Activated CD8-positive, alpha-beta memory T cell treated with anti-CD3 and anti-CD28 coated beads, Interleukin-2, amount 50 U/mL, for 4 hours (primary cell): ENCODE measurements around the gene C4BPB.

Source experiments
- DNase-seq: peaks from one replicate; pipeline ENCODE4 v3.0.0-alpha.2; 2020

Gene C4BPB

DNA sequence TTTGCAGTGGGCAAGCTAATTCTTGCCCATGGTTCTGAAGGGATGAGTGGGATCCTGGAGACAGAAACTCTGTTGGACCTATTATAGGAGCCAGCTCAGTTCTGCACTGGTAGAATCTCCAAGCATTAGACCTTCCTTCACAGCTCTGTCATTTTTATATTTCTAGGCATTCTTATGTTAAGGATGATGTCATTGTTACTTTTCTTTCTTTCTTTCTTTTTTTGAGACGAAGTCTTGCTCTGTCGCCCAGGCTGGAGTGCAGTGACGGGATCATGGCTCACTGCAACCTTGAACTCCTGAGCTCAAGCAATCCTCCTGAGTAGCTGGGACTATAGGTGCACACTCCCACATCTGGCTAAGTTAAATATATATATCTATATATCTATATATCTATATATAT is 28.1 kb upstream of the C4BPB start:
- no peak for DNase-seq

DNA sequence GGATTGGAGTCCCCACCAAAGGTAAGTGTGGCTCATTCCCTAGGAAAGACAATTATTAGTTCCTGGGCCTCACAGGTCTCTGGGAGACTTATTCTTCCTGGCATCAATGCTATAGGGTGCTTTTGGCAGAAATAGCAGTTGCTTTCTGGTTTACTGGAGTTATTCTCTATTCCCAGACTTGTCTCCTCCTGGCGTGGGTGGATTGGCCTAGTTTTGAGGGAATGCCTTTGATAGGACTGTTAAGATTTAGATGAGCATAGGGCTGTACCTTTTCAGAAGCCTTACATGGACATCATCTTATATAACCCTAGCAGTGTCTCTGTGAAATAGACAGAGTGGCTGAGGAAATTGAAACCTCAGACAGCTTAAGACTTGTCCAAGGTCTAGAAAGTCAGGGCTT is 26.6 kb upstream of the C4BPB start:
- DNase-seq, result no peak

DNA sequence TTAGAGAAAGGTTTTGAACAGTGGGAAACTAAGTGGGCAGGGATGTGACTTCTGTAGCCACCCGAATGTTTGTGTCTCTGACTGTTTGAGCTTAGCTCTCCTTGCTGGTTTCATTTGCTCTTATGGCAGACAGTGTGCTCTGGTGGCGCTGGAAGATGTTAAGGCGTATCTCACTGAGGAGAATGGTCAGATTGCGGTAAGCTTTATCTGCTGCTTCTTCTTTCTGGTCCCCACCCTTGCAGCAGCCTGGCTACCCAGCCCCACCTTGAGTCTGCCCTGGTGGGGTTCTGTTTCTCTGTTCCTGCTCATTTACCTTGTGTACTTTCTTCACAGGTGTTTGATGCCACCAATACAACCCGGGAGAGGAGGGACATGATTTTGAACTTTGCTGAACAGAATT is 25.6 kb upstream of the C4BPB start:
- no peak for DNase-seq

DNA sequence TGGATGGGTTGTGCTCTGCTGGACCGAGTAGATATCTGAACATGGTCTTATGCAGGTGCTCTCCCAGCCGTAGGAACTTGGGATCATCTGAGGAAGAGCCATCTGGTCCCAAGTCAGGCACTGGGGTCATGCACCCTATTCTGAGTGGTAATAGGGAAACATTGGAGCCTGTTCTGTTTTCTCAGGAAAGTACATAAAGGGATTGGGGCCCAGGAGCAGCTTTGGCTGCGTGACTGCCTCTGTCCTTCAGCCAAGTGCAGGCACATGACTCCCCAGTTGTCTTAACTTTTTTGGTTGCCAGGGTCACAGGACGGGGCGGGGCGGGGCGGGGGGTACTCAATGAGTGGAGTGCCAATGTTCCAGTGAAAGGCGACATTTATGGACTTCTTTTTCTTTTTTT is 24.1 kb upstream of the C4BPB start:
- no peak for DNase-seq

DNA sequence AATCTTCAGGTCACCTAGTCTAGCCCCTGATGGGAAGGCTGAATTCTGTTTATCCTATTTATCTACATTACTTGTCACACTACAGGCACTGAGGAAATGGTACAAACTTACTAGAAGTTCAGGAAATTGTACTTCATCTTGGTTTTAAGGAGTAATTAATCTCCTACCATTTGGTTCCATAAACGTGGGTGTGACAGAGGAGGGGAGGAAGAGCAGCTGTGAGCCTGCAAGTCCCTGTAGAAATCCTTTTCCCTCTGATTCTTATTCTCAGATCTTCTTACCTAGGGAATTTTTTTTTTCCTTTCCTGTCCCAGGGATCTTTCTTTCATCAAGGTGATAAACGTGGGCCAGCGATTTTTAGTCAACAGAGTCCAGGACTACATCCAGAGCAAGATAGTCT is 21.5 kb upstream of the C4BPB start:
- DNase-seq, result no peak

DNA sequence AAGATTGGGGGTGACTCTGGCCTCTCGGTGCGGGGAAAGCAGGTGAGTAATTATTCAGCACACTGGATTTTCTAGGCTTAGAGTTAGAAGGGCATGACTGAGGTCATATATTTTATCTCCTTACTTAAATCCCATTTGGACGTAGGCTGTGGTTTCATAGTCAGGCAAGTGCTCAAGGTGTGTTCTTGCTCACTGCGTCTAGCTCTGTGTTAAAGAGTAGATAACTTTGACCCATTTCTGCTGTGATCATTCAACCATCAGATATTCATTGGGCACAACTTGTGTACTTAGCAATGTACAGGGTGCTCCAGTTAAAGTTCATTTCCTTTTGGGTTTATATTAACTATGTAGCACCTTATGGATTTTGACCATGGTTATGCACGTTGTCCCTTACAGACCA is 21.0 kb upstream of the C4BPB start:
- no peak for DNase-seq

DNA sequence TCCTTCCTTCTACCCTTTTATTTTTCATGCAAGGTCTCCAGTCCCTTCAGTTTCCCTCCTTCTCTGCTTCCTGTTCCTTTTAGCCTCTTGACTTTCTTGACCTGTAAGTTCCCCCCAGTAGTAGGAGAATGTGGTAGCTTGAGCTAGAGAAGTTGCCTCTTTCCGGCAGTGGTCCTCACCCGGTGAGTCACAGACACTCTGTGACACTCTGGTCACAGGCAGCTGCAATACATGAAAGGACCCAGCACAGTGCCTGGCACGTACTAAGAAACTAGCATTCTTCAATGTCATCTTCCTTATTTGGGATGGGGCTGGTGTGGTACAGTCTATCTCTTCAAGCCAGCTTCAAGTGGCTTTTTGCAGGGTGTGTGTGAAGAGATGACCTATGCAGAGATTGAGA is 19.6 kb upstream of the C4BPB start:
- no peak for DNase-seq

DNA sequence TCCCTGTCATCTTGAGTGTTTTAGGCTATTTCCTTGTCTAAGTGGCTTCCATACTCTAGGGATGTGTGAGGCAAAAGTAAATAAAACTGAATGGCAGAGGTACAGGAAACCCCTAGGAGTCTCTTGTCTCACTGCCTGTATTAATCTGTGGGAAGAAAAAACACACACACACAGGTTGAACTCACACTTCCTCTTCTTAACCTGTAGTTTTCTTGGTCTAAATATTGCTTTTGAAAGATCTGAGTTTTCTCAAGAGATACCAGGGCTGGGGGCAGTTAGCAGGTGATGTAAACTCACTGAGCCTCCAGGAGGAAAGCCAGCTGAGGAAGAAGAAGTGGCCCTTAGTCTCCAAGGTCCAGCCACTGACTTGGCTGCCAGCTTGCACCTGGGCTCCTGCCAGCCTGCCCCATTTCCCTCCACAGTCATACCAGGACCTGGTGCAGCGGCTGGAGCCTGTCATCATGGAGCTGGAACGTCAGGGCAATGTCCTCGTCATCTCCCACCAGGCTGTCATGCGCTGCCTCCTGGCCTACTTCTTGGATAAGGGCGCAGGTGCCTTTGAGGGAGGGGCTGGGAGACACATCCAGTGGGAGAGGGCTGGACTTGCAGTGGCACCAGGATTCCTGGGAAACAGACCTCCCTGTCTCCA is 18.7 kb upstream of the C4BPB start:
- DNase-seq, result no peak

DNA sequence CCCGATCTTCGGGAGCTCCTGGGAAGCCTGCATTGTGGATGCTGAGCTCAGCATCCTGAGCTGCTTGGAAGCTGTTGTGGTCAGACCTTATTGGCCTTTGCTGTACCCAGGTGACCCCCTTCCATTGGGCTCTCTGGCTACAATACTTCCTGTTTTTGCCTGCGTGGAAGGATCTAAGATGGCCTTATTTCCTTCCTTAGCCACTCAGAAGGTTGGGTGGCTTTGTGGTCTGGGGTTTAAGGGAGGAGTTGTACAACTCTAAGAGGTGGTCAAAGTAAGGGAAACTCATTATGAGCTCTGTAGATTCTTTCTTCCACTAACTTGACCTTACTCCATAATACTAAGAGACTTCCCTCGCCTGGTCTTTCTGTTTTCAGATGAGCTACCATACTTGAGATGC is 17.8 kb upstream of the C4BPB start:
- no peak for DNase-seq

DNA sequence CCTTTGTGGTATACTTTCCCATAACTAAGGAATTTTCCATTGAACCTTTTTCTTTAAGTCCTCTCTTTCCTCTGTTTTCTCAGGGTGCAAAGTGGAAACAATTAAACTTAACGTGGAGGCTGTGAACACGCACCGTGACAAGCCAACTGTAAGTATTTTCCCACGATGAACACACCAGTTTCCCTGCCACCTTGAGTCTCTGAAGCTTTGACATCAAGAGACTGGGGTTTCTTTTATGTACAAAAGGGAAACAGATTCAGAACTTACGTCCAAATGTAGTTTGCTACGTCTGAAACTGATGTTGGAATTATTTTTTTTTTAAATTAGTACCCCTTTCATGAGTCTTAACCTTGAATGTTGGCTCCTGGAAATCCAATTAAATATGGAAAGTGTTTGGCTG is 17.2 kb upstream of the C4BPB start:
- DNase-seq, result no peak

DNA sequence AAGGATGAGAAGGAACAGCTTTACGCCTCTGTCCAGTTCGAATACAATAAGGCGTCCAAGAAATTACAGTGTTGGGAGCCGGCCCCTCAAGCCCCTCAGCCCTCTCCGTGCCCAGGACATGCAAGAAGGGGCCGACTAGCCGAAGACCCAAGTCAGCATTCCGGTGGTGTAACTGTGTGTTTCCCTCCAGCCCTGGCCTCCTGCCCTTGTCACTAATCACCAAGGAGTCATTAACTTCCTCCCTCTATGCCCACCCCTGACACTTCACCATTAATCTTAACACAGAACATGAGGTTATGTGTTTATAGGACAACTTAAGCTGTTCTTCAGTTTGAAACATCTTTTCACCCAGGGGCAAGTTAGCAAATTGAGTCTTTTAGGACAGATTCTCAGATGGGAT is 16.4 kb upstream of the C4BPB start:
- no peak for DNase-seq

DNA sequence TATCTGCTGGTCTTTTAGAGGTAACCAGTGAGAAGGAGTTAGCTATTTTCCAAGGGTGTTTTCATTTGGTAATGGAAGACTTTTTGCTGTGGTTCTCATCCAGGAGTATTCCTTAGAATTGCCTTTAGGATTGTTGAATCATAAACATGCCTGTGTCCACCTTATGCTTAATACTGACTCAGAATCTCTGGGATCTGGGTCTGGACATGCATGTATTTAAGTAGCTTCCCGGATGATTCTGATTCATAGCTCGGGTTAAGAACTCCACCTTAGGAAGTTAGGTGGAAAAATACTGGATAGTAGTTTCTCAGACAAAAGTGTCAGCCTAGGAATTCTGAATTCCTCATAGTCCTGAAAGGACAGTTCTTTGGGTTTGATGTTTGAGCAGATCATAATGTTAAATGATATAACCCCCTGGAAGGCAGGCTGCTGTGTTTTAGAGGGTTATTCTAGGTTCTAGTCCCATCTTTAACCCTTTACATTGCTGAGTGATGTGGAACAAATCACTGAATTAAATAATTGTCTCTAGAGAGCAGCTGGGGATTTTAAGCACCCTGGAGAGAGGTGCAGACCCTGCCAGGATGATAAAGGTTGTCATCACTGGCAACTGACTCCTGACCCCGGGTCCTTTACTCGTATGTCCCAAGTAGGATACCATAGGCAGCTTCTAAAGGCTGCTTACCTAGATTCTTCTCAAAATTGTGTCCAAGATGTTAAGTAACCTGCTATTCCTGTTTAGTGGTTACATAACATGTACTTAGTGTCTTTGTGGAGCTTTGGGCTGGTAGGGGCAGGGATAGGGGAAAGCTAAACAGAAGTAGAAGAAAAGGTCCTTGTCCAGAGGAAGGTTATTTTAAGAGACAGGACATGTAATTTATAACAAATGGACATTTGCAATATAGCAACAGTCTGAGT is 14.5 kb upstream of the C4BPB start:
- no peak for DNase-seq

DNA sequence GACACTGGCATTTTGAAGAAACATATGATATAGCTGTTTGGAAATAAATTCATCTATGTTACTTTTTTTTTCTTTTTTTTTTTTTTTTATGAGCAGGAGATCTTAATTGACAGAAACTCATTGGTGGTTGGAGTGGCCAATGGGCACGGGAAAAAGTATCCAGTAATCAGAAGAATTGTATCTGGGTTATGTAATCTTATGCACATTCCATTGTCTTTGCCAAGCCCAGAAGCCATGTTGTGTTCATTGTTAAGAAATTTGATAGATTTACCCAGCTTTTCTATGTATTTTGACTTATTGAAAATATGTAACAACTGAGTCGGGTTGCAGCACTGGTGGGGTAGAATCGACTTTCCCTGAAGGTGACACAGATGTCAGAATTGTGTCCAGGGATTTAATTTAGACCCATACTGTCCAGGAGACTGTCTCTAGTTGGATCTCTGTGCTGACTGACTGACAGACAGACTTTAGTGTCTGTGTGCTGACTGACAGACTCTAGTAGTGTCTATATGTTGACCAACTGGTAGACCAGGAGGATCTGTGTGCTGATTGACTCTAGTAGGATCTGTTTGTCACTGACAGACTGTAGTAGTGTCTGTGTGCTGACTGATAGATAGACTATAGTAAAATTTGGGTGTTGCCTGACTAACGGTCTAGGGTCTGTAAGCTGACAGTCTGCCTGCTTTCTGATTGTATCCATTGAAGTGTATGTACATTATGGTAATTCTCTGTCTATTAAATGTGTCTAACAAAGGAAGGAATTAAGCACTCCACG is 12.3 kb upstream of the C4BPB start:
- no peak for DNase-seq

DNA sequence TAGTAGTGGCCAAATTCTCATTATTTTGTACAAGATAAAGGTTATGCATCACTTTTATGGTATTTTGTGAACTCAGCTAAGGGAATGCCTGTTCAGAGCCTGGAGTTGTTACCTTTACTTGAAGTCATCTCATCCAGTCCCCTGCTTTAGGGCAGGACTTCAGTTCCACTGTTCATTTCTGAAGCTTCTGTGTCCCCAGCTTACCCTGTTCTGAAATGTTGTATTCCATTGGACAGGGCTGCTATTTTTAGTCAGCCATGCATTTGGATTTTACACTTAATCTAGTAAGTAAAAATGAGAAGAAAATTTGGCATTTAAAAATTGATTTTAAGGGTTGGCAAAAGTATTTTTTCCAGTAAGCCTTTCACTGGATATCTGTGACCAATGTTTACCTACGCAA is 11.6 kb upstream of the C4BPB start:
- no peak for DNase-seq

DNA sequence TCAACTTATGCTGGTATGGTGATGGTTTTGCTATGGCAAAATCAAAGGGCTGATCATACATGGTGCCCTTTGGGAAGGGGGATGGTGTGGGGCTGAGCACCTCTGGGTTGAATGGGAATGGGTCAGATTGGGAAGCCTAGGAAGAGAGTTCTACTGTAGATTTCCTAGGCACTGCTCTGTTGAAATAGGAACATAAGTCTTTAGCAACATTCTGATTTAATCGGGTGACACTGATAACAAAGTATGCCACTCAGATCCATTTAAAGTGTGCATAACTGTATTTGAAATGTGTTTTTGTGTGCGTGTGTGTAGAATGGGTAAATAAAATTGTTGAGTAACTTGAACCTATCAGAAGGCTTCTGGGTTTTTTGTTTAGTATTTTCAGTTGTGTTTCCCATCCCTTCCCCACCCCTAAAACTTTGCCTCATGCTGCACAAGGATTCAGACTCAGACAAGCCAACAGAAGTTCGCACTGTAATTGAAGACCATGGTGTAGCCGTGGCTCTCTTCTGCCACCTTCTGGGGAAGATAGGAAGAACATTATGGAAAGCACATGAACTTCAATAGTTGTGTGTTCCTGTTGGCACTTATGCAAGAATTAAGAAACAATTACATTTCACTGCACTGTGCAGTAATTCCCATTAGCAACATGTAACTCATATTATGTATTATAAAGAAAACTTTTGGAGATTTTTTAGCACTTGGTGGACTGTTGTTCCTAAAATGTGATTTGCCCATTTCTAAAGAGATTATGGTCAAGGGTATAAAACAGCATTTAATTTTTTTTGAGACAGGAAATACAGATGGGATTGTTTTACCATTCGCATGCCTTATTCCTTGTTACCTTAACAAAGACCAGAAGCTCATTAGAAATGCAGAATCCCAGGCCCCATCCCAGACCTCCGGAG is 10.9 kb upstream of the C4BPB start:
- DNase-seq, result peak; percentile 64

DNA sequence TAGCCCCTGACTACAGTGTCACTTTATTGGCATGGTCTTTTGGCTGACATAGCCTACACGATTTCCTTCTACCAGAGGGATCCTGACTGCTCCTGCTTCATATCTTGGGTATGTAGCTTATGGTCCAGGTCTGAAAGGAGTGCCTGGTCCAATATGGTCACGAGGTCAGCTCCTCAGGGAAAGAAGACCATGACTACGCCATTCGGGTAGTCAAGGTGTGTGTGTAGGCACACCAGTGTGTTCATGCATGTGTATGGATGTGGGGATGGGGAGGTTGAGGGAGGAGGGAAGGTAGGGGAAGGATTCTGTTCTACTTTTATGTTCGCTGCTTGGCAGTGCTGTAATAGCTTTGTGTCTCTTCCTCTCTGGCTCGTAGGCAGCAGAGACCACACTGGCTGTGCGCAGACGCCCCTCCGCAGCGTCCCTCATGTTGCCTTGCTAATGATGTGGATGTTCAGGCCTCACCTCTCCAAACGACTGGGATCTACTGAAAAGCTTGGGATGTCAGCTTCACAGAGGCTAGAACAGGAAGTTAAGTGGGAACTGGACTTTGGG is 10.0 kb upstream of the C4BPB start:
- no peak for DNase-seq

DNA sequence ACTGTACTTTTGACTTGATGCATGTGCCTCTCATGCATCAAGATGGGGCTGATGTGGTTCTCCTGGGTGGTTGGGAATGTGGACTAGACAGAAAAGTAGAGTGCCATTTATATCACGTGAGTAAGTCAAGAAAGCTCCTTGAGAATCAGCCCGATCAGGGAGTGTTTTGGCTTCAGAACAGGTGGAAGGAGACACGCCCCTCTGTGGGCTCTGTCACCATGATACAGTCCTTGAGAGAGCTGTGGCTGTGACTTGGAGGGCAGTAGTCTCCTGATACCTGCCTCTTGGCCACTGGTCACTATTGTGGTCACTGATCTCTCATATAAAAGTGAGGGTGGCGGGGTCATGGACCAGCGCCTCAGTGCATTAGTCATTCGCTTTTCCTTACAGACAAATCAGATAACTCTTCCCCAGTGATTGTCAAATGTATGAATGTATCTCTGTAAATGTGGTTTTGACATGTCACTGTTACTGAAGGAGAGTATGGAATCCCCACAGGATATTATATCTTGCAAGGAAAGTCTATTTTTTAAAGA is 8.9 kb upstream of the C4BPB start:
- no peak for DNase-seq

DNA sequence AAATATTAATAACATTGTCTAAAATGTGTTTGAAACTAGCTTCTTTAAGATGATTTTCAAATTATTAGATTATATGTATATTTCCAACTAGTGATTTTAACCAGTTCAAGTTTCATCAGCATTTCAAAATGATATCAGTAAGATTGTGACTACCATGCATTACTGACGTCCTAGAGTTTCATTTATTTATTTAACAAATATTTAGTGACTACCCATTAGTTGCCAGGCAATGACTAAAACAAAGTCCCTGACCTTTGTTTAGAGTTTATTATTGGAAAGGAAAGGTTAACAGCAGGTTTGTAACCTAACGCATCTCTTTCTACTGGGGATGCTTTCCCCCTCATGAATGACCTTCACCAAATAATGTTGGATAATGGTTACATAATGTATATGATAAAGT is 7.6 kb upstream of the C4BPB start:
- DNase-seq, result no peak

DNA sequence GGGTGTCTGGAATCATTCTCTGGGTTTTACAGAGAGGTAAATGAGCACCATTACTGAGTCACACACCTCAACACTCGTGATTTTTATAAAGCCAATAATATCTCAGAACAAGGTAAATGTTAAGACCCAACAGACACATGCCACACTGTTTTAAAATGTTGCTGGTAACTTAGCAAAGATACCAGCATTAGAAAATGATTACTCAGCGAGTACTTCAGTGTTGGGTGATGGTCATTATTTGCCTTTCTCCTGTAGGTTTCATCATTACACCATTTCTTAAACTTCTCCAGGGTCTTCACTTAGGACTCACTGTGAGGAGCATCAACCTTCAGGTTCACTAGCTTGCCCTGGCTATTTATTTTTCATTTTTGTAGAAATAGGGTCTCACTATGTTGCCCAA is 6.9 kb upstream of the C4BPB start:
- no peak for DNase-seq

DNA sequence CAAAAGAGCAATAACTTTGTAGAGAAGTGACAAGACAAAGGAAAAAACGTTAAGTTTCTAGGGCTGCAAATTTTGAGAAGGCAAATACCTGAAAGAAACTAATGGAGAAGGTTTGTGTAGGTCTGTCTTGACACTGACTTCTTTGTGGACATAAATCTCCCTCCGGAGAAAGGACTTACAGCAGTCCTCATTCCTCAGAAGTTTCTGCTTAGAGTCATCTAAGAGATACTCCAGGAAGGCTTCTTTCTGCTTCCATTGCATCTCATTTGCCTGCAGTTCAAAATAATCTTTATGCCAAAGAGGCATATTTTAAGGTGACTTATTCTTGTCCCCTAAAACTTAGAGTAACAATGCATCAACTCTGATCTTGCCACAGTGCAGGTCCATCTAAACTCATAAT is 4.4 kb upstream of the C4BPB start:
- DNase-seq, result no peak

DNA sequence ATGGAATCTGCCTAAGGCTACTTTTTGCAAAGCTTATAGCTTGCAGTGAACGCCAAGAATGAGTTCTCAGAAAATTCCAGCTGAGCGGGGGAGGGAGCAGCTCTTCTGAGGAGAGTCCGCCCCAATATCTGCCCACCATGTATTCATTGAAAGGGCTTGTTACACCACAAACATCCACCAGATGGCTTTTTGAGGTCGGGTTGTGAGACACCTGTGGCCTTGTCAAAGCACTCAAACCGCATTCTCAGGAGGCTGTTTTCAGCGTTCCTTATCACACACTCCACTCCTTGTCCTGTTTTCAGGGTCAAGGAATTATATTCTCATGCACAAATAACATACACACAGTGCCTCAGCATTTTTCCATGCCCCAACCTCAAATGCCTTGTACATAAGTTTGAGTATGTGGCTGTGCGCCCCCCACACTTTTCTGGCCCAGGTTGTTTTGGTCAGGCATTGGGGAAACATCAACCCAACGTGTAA is 3.9 kb upstream of the C4BPB start:
- peak; percentile 47 for DNase-seq

DNA sequence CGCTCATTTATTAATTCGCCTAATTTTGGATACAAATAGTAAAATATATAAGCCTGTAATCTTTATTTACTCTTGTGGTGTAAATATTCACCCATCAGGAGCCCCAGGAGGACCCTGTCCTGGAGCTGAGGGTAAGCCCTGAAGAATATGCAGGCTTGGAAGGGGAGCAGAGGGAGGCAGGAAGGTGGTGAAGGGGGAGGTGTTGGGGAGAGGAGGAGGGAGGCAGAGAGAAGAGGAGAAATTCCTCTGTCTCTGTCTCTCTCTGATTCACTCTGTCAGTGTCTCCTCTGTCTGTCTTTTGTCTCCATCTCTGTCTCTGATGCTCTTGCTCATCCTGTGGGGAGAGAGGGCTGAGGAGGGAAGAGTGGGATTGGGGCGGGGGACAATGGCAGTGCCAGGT is 2.8 kb upstream of the C4BPB start:
- no peak for DNase-seq
